ENCODE results near the gene FAM81A. TPM values are rescaled to one million over a fixed set of nuclear protein-coding genes. Genes with fewer than 3 reads are reported as not detected.

Gene FAM81A
- total and polyA plus RNA-seq, 9 of the 15 experiments (the other 6 are each of a cell fraction or from before 2014, with no cell fraction given), result not detected

DNA sequence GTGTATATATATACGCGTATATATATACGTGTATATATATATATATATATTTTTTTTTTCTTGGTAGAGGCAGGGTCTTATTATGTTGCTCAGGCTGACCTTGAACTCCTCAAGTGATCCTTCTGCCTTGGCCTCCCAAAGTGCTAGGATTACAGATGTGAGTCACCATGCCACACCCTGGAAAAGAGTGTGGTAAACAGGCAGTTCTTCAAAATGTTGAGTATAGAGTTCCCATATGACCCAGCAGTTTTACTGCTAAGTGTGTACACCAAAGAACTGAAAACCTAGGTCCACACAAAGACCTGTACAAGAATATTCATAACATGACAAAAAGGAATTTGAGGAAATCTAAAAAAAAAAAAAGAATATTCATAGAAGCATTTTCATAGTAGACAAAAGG is 101.8 kb downstream of the FAM81A start:
- Histone ChIP-seq H3K27ac (ENCODE audit: extremely low read depth, low read depth, low read length) (peak overlapping the region; percentile 38; the same call in 1 of the 3 replicates), H3K79me2 (ENCODE audit: control insufficient read depth, insufficient read depth, low read length) (no peaks in the 10 kb centered on the region), H2AFZ (ENCODE audit: low read depth, low read length) (peak overlapping the region; percentile 49; the same call in 1 of the 2 replicates), H3K36me3 (ENCODE audit: control insufficient read depth, insufficient read depth, low read length) (no peaks in the 10 kb centered on the region), H3K4me1 (replicated peaks in 1 of 2; ENCODE audit: control insufficient read depth in 2 of 2, insufficient read depth in 2 of 2, low read length in 2 of 2) (peaks cover 11 to 20% of the 10 kb centered on the region in 2 experiments; a peak in 4 of 5 replicates), H3K4me3 (no peak overlapping the region), H3K27me3 (ENCODE audit: control insufficient read depth in 2 of 2, insufficient read depth in 2 of 2, low read length in 2 of 2) (peaks cover 0 to 4% of the 10 kb centered on the region in 2 experiments; a peak in 1 of 5 replicates), H3K4me2 (ENCODE audit: insufficient read depth, low read length) (no peak overlapping the region), H3K9ac (ENCODE audit: insufficient read depth in 1 of 2, low read depth in 2 of 2, low read length in 2 of 2) (no peak overlapping the region), H4K20me1 (replicated peaks; ENCODE audit: control insufficient read depth, insufficient read depth, low read length) (no peaks in the 10 kb centered on the region), H3K9me3 (replicated peaks; ENCODE audit: control insufficient read depth, insufficient read depth, low read depth, low read length) (no peaks in the 10 kb centered on the region), H3K9me1 (ENCODE audit: control insufficient read depth, insufficient read depth, low read length) (no peaks in the 10 kb centered on the region)
- ChIA-PET POLR2A (no interaction called here), CTCF (ENCODE audit: low intra/inter-chr PET ratio) (interaction anchor here (0.7 kb wide), 1 partner anchor 377 kb away, joined by 3 read pairs; no protein-coding TSS in a partner anchor)
- 17% methylated on average over 1 of the region's 3 CpGs for WGBS (ENCODE audit: insufficient coverage, low coverage, missing lambda C conversion rate)
- BruUV-seq (replicated peaks), result no TSS peak
- DNase-seq (ENCODE audit: extremely low read depth in 1 of 4, low spot score in 3 of 4) (peak in 1 of 4 experiments; percentile 44), ATAC-seq (no peak; the same call in 1 of the 3 replicates), FAIRE-seq (peak; percentile 56)
- intact Hi-C loops (cut with micrococcal nuclease), result loop anchor here (10.0 kb wide), 1 partner anchor 635 kb away; no protein-coding TSS in a partner anchor
- in situ Hi-C loops (cut with MboI), result loop anchor here (5.0 kb wide), 1 partner anchor 88 kb away; no protein-coding TSS in a partner anchor
- TF ChIP-seq ZNF583 (CRISPR knock-in tag; IDR thresholded peaks at IDR 0.05), result no peak
- TF ChIP-seq CXXC5 (CRISPR knock-in tag; IDR thresholded peaks at IDR 0.05), result no peak
- no peak for TF ChIP-seq OTX1 (CRISPR knock-in tag; IDR thresholded peaks at IDR 0.05)
- TF ChIP-seq FOXK2 (conservative IDR thresholded peaks at IDR 0.05 in 1 of 2, IDR thresholded peaks at IDR 0.05 in 1 of 2; ENCODE audit: low read depth in 2 of 2), result peak; percentile 52 to 63; a peak in 3 of 4 replicates
- peak; percentile 73 for TF ChIP-seq JUND (IDR thresholded peaks at IDR 0.05; ENCODE audit: borderline replicate concordance, low read depth, low read length)
- peak; percentile 56; the same call in 1 of the 3 replicates for TF ChIP-seq JUND (tag; IDR thresholded peaks at IDR 0.05; ENCODE audit: borderline replicate concordance, low read depth, low read length)
- TF ChIP-seq SPI1 (IDR thresholded peaks at IDR 0.05; ENCODE audit: borderline replicate concordance, low read depth, low read length), result peak; percentile 36; the same call in 1 of the 2 replicates
- TF ChIP-seq, protein P1, sequence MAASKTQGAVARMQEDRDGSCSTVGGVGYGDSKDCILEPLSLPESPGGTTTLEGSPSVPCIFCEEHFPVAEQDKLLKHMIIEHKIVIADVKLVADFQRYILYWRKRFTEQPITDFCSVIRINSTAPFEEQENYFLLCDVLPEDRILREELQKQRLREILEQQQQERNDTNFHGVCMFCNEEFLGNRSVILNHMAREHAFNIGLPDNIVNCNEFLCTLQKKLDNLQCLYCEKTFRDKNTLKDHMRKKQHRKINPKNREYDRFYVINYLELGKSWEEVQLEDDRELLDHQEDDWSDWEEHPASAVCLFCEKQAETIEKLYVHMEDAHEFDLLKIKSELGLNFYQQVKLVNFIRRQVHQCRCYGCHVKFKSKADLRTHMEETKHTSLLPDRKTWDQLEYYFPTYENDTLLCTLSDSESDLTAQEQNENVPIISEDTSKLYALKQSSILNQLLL (CRISPR knock-in tag; IDR thresholded peaks at IDR 0.05; ENCODE audit: borderline replicate concordance), result no peak
- 0 out of 2 replicates have a peak, but pooled peaks have one; percentile 23 for TF ChIP-seq SMARCA4 (IDR thresholded peaks at IDR 0.05)
- peak; percentile 76 for TF ChIP-seq FOSL1 (tag; conservative IDR thresholded peaks at IDR 0.05)
- TF ChIP-seq, protein P2, sequence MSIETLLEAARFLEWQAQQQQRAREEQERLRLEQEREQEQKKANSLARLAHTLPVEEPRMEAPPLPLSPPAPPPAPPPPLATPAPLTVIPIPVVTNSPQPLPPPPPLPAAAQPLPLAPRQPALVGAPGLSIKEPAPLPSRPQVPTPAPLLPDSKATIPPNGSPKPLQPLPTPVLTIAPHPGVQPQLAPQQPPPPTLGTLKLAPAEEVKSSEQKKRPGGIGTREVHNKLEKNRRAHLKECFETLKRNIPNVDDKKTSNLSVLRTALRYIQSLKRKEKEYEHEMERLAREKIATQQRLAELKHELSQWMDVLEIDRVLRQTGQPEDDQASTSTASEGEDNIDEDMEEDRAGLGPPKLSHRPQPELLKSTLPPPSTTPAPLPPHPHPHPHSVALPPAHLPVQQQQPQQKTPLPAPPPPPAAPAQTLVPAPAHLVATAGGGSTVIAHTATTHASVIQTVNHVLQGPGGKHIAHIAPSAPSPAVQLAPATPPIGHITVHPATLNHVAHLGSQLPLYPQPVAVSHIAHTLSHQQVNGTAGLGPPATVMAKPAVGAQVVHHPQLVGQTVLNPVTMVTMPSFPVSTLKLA (conservative IDR thresholded peaks at IDR 0.05), result no peak
- TF ChIP-seq, protein P3, sequence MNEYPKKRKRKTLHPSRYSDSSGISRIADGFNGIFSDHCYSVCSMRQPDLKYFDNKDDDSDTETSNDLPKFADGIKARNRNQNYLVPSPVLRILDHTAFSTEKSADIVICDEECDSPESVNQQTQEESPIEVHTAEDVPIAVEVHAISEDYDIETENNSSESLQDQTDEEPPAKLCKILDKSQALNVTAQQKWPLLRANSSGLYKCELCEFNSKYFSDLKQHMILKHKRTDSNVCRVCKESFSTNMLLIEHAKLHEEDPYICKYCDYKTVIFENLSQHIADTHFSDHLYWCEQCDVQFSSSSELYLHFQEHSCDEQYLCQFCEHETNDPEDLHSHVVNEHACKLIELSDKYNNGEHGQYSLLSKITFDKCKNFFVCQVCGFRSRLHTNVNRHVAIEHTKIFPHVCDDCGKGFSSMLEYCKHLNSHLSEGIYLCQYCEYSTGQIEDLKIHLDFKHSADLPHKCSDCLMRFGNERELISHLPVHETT (CRISPR knock-in tag; conservative IDR thresholded peaks at IDR 0.05 in 1 of 2, IDR thresholded peaks at IDR 0.05 in 1 of 2), result no peak
- TF ChIP-seq, protein P4, sequence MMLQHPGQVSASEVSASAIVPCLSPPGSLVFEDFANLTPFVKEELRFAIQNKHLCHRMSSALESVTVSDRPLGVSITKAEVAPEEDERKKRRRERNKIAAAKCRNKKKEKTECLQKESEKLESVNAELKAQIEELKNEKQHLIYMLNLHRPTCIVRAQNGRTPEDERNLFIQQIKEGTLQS (IDR thresholded peaks at IDR 0.05), result peak; percentile 42; the same call in 1 of the 2 replicates
- TF ChIP-seq, protein P4 (CRISPR knock-in tag; conservative IDR thresholded peaks at IDR 0.05), result no peak
- peak; percentile 25; the same call in 1 of the 2 replicates for TF ChIP-seq ARID1B (IDR thresholded peaks at IDR 0.05)
- peak; percentile 70 for TF ChIP-seq NFE2 (IDR thresholded peaks at IDR 0.05; ENCODE audit: low read depth)
- peak; percentile 40; the same call in 1 of the 2 replicates for TF ChIP-seq MAFF (IDR thresholded peaks at IDR 0.05; ENCODE audit: low read length)
- TF ChIP-seq MAFK (IDR thresholded peaks at IDR 0.05; ENCODE audit: low read length), result peak; percentile 13; the same call in 1 of the 2 replicates

Data from K562 (cell line).